ENCODE results near the gene MRPL24.

DNA sequence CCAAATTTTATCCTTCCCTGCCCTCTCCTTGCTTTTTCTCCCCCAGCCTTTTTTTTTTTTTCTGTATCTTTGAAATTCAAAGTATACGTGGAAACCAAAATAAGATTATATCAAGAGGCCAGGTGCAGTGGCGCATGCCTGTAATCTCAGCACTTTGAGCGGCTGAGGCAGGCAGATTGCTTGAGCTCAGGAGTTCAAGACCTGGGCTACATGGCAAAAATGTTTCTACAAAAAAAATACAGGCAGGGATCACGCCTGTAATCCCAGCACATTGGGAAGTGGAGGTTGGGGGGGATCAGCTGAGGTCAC, 19.9 kb upstream of the MRPL24 start:
- TF ChIP-seq, protein P1, sequence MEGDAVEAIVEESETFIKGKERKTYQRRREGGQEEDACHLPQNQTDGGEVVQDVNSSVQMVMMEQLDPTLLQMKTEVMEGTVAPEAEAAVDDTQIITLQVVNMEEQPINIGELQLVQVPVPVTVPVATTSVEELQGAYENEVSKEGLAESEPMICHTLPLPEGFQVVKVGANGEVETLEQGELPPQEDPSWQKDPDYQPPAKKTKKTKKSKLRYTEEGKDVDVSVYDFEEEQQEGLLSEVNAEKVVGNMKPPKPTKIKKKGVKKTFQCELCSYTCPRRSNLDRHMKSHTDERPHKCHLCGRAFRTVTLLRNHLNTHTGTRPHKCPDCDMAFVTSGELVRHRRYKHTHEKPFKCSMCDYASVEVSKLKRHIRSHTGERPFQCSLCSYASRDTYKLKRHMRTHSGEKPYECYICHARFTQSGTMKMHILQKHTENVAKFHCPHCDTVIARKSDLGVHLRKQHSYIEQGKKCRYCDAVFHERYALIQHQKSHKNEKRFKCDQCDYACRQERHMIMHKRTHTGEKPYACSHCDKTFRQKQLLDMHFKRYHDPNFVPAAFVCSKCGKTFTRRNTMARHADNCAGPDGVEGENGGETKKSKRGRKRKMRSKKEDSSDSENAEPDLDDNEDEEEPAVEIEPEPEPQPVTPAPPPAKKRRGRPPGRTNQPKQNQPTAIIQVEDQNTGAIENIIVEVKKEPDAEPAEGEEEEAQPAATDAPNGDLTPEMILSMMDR (IDR thresholded peaks at IDR 0.05) = no peak
- no peak for TF ChIP-seq POLR2A (IDR thresholded peaks at IDR 0.05)
- no peak for TF ChIP-seq POLR2AphosphoS5 (IDR thresholded peaks at IDR 0.05)
